Endodermal cell (in vitro differentiated cells): ENCODE results near the gene HMX1. TPM values are rescaled to one million over a fixed set of nuclear protein-coding genes. Genes with fewer than 3 reads are reported as not detected.

Experiments used
- DNase-seq: peaks from one replicate; pipeline ENCODE4 v3.0.0-alpha.2; 2017
- H3K27ac ChIP-seq: 2 replicates; pipeline ENCODE4 v1.5.1; 2013; ENCODE audit warnings: mild to moderate bottlenecking, low read depth, low read length, moderate library complexity
- H3K27me3 ChIP-seq: 2 replicates; pipeline ENCODE4 v1.6.1; 2013; ENCODE audit warnings: mild to moderate bottlenecking, low read length, moderate library complexity; ENCODE audit not compliant: insufficient read depth, control insufficient read depth, poor library complexity, severe bottlenecking
- H3K36me3 ChIP-seq: 2 replicates; pipeline ENCODE4 v1.7.0; 2013; ENCODE audit warnings: mild to moderate bottlenecking, low read length, moderate library complexity; ENCODE audit not compliant: control insufficient read depth, insufficient read depth
- H3K4me1 ChIP-seq: one replicate; pipeline ENCODE4 v1.7.0; 2013; ENCODE audit warnings: low read length; ENCODE audit not compliant: control insufficient read depth, insufficient read depth
- H3K4me3 ChIP-seq: 2 replicates; pipeline ENCODE4 v1.5.1; 2013; ENCODE audit warnings: mild to moderate bottlenecking, low read length, moderate library complexity
- H3K9ac ChIP-seq: 2 replicates; pipeline ENCODE4 v1.6.1; 2013; ENCODE audit warnings: mild to moderate bottlenecking, low read length, moderate library complexity; ENCODE audit not compliant: poor library complexity, severe bottlenecking; ENCODE audit errors: extremely low read depth
- H3K9me3 ChIP-seq: 2 replicates; pipeline ENCODE4 v1.6.1; 2013; ENCODE audit warnings: mild to moderate bottlenecking, low read length, moderate library complexity; ENCODE audit not compliant: control insufficient read depth
- H3K27ac Mint-ChIP-seq: 2 replicates; pipeline ENCODE4 v1.8.0; 2020; ENCODE audit warnings: mixed read lengths
- H3K27me3 Mint-ChIP-seq: 2 replicates; pipeline ENCODE4 v1.8.0; 2021; ENCODE audit warnings: mild to moderate bottlenecking, mixed read lengths; ENCODE audit not compliant: insufficient read depth
- H3K36me3 Mint-ChIP-seq: 2 replicates; pipeline ENCODE4 v1.8.0; 2020; ENCODE audit warnings: low read depth, mixed read lengths
- H3K4me1 Mint-ChIP-seq: 2 replicates; pipeline ENCODE4 v1.8.0; 2020; ENCODE audit warnings: mixed read lengths
- H3K4me3 Mint-ChIP-seq: 2 replicates; pipeline ENCODE4 v1.8.0; 2020; ENCODE audit warnings: mild to moderate bottlenecking, moderate library complexity, mixed read lengths
- H3K9me3 Mint-ChIP-seq: 2 replicates; pipeline ENCODE4 v1.8.0; 2020; ENCODE audit warnings: mild to moderate bottlenecking, mixed read lengths
- CTCF ChIP-seq: fragments of 200-600 bp; sonication (generic); conservative IDR thresholded peaks from 2 replicates; pipeline ENCODE4 v1.5.0; 2021; ENCODE audit warnings: antibody characterized with exemption, mild to moderate bottlenecking
- WGBS, 2 experiments: methylation state at CpG; one replicate each; pipeline versions ENCODE4 v1.1.5 to v1.1.7; 2013; ENCODE audit warnings: missing lambda C conversion rate in 2 of 2, mixed read lengths in 1 of 2; ENCODE audit not compliant: insufficient coverage in 1 of 2, insufficient read length in 1 of 2; 5-methylcytosine and 5-hydroxymethylcytosine counted together
- total RNA-seq, 2 donors: library from RNA; stranded (reverse); fragmentation: NEBNext Ultra II Directional in 1 of 2; extraction: Animal tissue kit (Norgen Biotek cat#: 25700) in 1 of 2; gene quantifications; 2 replicates in 1 of 2; 3 replicates in 1 of 2; pipeline ENCODE4 v1.2.1, GENCODE V29; 2021

HMX1 gene
- total RNA-seq, 2 donors from 2014 or later, result 1.2 TPM; not detected in 1

- Mint-ChIP-seq H3K4me1 (peaks cover 1% of the 10 kb centered on the region), H3K9me3 (peaks cover 8% of the 10 kb centered on the region), H3K27ac (no peak overlapping the region), H3K27me3 (peaks cover 94% of the 10 kb centered on the region), H3K4me3 (no peak overlapping the region), H3K36me3 (no peaks in the 10 kb centered on the region)
- Histone ChIP-seq H3K27me3 (peaks cover 98% of the 10 kb centered on the region), H3K36me3 (no peaks in the 10 kb centered on the region), H3K9me3 (peaks cover 6% of the 10 kb centered on the region), H3K27ac (no peak overlapping the region), H3K4me1 (no peaks in the 10 kb centered on the region), H3K9ac (no peak overlapping the region), H3K4me3 (no peak overlapping the region)
- TF ChIP-seq CTCF, result no peak
- 27 to 44% methylated on average over 6 to 13 of the region's 13 CpGs for WGBS, 2 experiments
- DNase-seq, result no peak
Observed at GRCh38 chr4:8888856-8889255, 17.2 kb upstream of the HMX1 start.

DNA sequence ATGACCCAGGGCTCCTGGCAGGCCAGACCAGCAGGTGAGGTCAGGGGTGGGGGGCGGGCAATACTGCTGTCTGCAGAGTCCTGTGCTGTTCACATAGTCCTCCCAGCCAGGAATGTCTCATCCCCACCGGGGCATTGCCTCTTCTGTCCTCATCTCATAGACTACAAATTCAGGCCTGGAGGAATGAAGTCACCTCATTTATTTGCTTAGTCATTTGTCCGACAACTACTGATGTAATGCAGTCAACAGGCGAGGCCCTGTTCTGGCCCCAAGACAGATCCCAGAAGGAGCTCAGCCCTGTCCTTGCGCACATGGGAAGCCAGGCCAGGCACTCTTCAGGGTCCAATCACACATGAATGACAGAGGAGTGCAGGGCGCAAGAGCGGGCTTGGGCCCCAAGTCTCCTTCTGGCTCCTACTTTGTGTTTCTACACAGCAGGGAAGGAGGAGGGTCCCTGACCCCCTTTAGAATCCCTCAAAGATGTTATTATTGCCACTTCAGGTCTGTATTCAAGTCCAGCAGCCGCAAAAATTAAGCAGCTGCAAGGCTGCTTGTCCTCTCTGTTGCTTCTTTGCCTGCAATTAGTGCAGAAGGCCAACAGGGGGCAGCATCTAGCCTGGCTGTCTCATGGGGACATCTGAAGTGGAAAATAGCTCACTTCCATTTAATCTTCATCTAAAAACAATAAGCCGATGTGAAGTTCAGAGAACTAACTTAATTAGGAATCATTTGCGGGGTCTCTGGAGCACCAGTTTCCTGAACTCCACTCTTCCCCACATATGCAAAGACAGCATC is 15.2 kb upstream of the HMX1 start:
- H3K27ac ChIP-seq, result no peak overlapping the region
- no peaks in the 10 kb centered on the region for H3K4me1 ChIP-seq
- Mint-ChIP-seq H3K27ac (no peak overlapping the region), H3K4me3 (no peak overlapping the region), H3K4me1 (peaks cover 5% of the 10 kb centered on the region), H3K27me3 (peaks cover 81% of the 10 kb centered on the region), H3K36me3 (no peaks in the 10 kb centered on the region), H3K9me3 (peaks cover 8% of the 10 kb centered on the region)
- H3K27me3 ChIP-seq, result peaks cover 98% of the 10 kb centered on the region
- peaks cover 6% of the 10 kb centered on the region for H3K9me3 ChIP-seq
- no peak overlapping the region for H3K9ac ChIP-seq
- WGBS, 2 experiments, result 90 to 92% methylated on average over 9 to 10 of the region's 10 CpGs
- TF ChIP-seq CTCF, result peak; percentile 83
- DNase-seq, result no peak
- H3K4me3 ChIP-seq, result no peak overlapping the region
- no peaks in the 10 kb centered on the region for H3K36me3 ChIP-seq

GRCh38 chr4:8882239-8882638 is 10.6 kb upstream of the HMX1 start:
- no peak for DNase-seq

More at GRCh38 chr4:8882239-8882638, 10.6 kb upstream of the HMX1 start:
- Histone ChIP-seq H3K9me3 (peaks cover 6% of the 10 kb centered on the region), H3K9ac (no peak overlapping the region), H3K27ac (no peak overlapping the region), H3K36me3 (no peaks in the 10 kb centered on the region), H3K27me3 (peaks cover 98% of the 10 kb centered on the region), H3K4me3 (no peak overlapping the region), H3K4me1 (no peaks in the 10 kb centered on the region)
- H3K27me3 Mint-ChIP-seq, result peaks cover 71% of the 10 kb centered on the region
- H3K27ac Mint-ChIP-seq, result no peak overlapping the region
- no peak overlapping the region for H3K4me3 Mint-ChIP-seq
- peaks cover 5% of the 10 kb centered on the region for H3K4me1 Mint-ChIP-seq
- peaks cover 5% of the 10 kb centered on the region for H3K9me3 Mint-ChIP-seq
- WGBS, 2 experiments, result 59 to 67% methylated on average over 5 to 14 of the region's 14 CpGs
- TF ChIP-seq CTCF, result no peak
- H3K36me3 Mint-ChIP-seq, result no peaks in the 10 kb centered on the region
